HepG2 (cell line): Measurements from ENCODE around the gene EARS2. TPM values are rescaled to one million over a fixed set of nuclear protein-coding genes. Genes with fewer than 3 reads are reported as not detected.

Source experiments
- HOXA7 ChIP-seq: sonication (generic); formaldehyde crosslinking; IDR thresholded peaks from 2 replicates; pipeline ENCODE4 v1.8.1; 2022; ENCODE audit warnings: mild to moderate bottlenecking, missing genetic modification reagents, moderate library complexity
- NCOA2 ChIP-seq: sonication (generic); formaldehyde crosslinking; IDR thresholded peaks from 2 replicates; pipeline ENCODE4 v1.8.0; 2022; ENCODE audit warnings: inconsistent platforms
- NFKBIZ ChIP-seq: IDR thresholded peaks from 2 replicates; pipeline ENCODE4 v1.6.1; 2018; ENCODE audit warnings: missing genetic modification reagents, missing compliant biosample characterization
- SAP130 ChIP-seq: IDR thresholded peaks from 2 replicates; pipeline ENCODE4 v1.6.1; 2016; ENCODE audit warnings: low read depth
- SSRP1 ChIP-seq: IDR thresholded peaks from 2 replicates; pipeline ENCODE4 v1.6.1; 2016; ENCODE audit warnings: control low read depth
- WIZ ChIP-seq: sonication (generic); formaldehyde crosslinking; IDR thresholded peaks from 2 replicates; pipeline ENCODE4 v1.5.1; 2020; ENCODE audit warnings: mild to moderate bottlenecking, missing genetic modification reagents
- ZKSCAN1 ChIP-seq: fragments of 150-350 bp; IDR thresholded peaks from 2 replicates; pipeline ENCODE4 v1.6.1; 2014; ENCODE audit warnings: low read length
- ZNF275 ChIP-seq: sonication (generic); formaldehyde crosslinking; IDR thresholded peaks from 2 replicates; pipeline ENCODE4 v1.8.0; 2022; ENCODE audit warnings: missing genetic modification reagents, mild to moderate bottlenecking, inconsistent platforms, borderline replicate concordance
- ZNF3 ChIP-seq: IDR thresholded peaks from 2 replicates; pipeline ENCODE4 v1.7.0; 2017; ENCODE audit warnings: inconsistent platforms
- ZNF407 ChIP-seq: sonication (generic); formaldehyde crosslinking; IDR thresholded peaks from one replicate; pipeline ENCODE4 v1.5.1; 2020; ENCODE audit warnings: mild to moderate bottlenecking, missing genetic modification reagents; ENCODE audit errors: not compliant biosample characterization
- ZNF484 ChIP-seq: sonication (generic); formaldehyde crosslinking; IDR thresholded peaks from 2 replicates; pipeline ENCODE4 v1.5.1; 2020; ENCODE audit warnings: mild to moderate bottlenecking, low read depth, missing genetic modification reagents, borderline replicate concordance
- ZNF772 ChIP-seq: sonication (generic); formaldehyde crosslinking; IDR thresholded peaks from 2 replicates; pipeline ENCODE4 v1.5.0; 2020; ENCODE audit warnings: mild to moderate bottlenecking, missing genetic modification reagents
- polyA plus RNA-seq, 8 experiments: library from polyadenylated mRNA; depleted of rRNA in 3 of 8; stranded (reverse) in 7 of 8; unstranded in 1 of 8; fragments of >200 nt; fragmentation: Illumina TruSeq in 4 of 8; extraction: Trizol in 4 of 8; gene quantifications; 2 replicates each; pipeline versions ENCODE4 v1.2.1 to v1.2.3, GENCODE V29; 2011 to 2016; ENCODE audit warnings: low read depth in 4 of 8, missing spikeins in 1 of 8, mixed read lengths in 1 of 8; ENCODE audit not compliant: insufficient read depth in 1 of 8
- total RNA-seq, 5 experiments: library from RNA; depleted of rRNA; stranded (reverse); fragments of >200 nt; fragmentation: Illumina TruSeq; extraction: Trizol; gene quantifications; 2 replicates each; pipeline ENCODE4 v1.2.3, GENCODE V29; 2016; ENCODE audit warnings: low read depth in 1 of 5
- TF ChIP-seq, protein P1 (sequence below): IDR thresholded peaks from 2 replicates; pipeline ENCODE4 v1.6.1; 2016; ENCODE audit warnings: low read depth, control low read depth
- TF ChIP-seq, protein P2 (sequence below): sonication (generic); formaldehyde crosslinking; IDR thresholded peaks from 2 replicates; pipeline ENCODE4 v1.4.0; 2020; ENCODE audit warnings: mild to moderate bottlenecking, missing genetic modification reagents
- TF ChIP-seq, protein P3 (sequence below): IDR thresholded peaks from 2 replicates; pipeline ENCODE4 v1.4.0; 2020; ENCODE audit warnings: mild to moderate bottlenecking, missing genetic modification reagents

The EARS2 gene
- total and polyA plus RNA-seq, 2 of the 13 experiments (the other 11 are each of a cell fraction or from before 2014, with no cell fraction given), result 49.4 to 80.4 TPM

DNA sequence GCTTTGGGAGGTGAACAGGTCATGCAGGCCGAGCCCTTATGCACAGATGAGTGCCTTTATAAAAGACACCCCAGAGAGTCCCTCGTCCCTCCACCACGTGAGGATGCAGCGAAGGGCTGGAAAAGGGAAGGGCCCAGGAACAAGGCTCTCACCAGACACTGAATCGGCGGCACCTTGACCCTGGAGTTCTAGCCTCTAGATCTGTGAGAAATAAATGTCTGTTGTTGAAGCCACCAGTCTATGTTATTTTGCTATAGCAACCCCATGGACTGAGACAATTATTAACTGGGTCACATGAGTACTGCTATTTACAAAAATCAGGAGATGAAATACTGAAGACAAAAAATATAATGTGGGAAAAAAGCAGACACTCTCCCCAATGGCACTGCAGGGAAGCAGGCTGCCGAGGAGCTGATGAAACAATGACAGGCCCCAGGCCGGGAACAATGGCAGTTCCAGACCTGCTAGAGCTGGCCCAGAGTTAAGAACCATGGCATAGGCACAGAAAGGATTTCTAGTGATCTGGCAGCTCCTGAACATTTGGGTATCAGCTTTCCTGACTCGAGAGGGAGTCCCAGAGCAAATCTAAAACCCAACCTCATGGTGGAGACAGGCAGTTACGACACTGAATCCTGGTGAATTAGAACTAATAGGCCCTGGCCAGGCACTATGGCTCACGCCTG, 29.0 kb downstream of the EARS2 start (continued):
- TF ChIP-seq ZNF275, result no peak
- TF ChIP-seq, protein P1, sequence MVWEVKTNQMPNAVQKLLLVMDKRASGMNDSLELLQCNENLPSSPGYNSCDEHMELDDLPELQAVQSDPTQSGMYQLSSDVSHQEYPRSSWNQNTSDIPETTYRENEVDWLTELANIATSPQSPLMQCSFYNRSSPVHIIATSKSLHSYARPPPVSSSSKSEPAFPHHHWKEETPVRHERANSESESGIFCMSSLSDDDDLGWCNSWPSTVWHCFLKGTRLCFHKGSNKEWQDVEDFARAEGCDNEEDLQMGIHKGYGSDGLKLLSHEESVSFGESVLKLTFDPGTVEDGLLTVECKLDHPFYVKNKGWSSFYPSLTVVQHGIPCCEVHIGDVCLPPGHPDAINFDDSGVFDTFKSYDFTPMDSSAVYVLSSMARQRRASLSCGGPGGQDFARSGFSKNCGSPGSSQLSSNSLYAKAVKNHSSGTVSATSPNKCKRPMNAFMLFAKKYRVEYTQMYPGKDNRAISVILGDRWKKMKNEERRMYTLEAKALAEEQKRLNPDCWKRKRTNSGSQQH, result no peak
- TF ChIP-seq WIZ, result no peak
- no peak for TF ChIP-seq ZNF772 (CRISPR knock-in tag)
- TF ChIP-seq ZNF484, result no peak
- no peak for TF ChIP-seq ZNF3 (CRISPR knock-in tag)
- TF ChIP-seq, protein P2, sequence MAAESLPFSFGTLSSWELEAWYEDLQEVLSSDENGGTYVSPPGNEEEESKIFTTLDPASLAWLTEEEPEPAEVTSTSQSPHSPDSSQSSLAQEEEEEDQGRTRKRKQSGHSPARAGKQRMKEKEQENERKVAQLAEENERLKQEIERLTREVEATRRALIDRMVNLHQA (CRISPR knock-in tag), result no peak
- no peak for TF ChIP-seq ZNF407 (CRISPR knock-in tag)
- TF ChIP-seq SAP130 (CRISPR knock-in tag), result peak; percentile 47
- TF ChIP-seq NFKBIZ (CRISPR knock-in tag), result 0 out of 2 replicates have a peak, but pooled peaks have one; percentile 20
- TF ChIP-seq ZKSCAN1, result no peak
- no peak for TF ChIP-seq HOXA7
- peak; percentile 16; the same call in 1 of the 2 replicates for TF ChIP-seq NCOA2 (CRISPR knock-in tag)
- TF ChIP-seq, protein P3, sequence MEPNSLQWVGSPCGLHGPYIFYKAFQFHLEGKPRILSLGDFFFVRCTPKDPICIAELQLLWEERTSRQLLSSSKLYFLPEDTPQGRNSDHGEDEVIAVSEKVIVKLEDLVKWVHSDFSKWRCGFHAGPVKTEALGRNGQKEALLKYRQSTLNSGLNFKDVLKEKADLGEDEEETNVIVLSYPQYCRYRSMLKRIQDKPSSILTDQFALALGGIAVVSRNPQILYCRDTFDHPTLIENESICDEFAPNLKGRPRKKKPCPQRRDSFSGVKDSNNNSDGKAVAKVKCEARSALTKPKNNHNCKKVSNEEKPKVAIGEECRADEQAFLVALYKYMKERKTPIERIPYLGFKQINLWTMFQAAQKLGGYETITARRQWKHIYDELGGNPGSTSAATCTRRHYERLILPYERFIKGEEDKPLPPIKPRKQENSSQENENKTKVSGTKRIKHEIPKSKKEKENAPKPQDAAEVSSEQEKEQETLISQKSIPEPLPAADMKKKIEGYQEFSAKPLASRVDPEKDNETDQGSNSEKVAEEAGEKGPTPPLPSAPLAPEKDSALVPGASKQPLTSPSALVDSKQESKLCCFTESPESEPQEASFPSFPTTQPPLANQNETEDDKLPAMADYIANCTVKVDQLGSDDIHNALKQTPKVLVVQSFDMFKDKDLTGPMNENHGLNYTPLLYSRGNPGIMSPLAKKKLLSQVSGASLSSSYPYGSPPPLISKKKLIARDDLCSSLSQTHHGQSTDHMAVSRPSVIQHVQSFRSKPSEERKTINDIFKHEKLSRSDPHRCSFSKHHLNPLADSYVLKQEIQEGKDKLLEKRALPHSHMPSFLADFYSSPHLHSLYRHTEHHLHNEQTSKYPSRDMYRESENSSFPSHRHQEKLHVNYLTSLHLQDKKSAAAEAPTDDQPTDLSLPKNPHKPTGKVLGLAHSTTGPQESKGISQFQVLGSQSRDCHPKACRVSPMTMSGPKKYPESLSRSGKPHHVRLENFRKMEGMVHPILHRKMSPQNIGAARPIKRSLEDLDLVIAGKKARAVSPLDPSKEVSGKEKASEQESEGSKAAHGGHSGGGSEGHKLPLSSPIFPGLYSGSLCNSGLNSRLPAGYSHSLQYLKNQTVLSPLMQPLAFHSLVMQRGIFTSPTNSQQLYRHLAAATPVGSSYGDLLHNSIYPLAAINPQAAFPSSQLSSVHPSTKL (CRISPR knock-in tag), result no peak
- 0 out of 2 replicates have a peak, but pooled peaks have one; percentile 35 for TF ChIP-seq SSRP1 (CRISPR knock-in tag)
